ENCODE results near the gene NDOR1. TPM values are rescaled to one million over a fixed set of nuclear protein-coding genes. Genes with fewer than 3 reads are reported as not detected.

NDOR1 gene
- total RNA-seq, 2 donors from 2014 or later = 17.1 to 22.7 TPM

DNA sequence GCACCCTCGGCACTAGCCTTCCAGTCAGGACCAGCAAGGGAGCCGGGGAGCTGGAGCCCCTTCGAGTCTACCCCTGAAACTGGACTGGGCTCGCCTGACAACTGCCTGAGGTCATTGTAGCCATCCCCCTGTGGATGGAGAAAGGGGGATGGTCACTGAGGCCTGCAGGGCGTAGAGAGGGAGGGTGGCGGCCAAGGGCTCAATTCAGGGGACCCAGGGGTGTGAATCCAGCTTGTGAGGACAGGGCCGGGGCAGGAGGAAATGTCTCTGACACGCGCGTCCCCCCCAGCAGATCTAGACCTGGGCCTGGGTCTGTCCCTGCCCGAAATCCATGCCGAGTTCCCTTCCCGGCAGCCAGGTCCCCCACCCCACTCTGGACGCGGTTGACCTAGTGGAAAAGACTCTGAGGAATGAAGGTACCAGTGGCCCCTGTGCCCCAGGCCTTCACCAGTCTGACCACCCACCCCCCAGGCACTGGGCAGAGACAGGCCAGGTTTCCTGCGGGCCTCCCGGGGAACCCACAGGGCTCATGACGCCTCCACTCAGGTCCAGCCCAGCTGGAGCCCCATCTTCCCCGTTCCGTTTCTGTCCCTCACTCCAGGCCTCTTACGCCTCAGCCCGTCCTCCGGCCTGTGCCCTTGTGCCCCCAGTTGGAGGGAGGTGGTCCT, 26.0 kb downstream of the NDOR1 start:
- intact Hi-C loops (cut with DNase I) = loop anchor here (5.0 kb wide), 2 partner anchors 39 to 114 kb away; no protein-coding TSS in a partner anchor
- DNase-seq (no peak), ATAC-seq (no peak)
- H3K4me1 ChIP-seq = peaks cover 27% of the 10 kb centered on the region
- H3K27ac ChIP-seq = no peak overlapping the region
- peaks cover 0 to 26% of the 10 kb centered on the region in 2 donors for H3K27me3 ChIP-seq
- TF ChIP-seq POLR2A (IDR thresholded peaks at IDR 0.05) (no peak), CTCF (IDR thresholded peaks at IDR 0.05) (no peak)
- no peak overlapping the region for H3K4me3 ChIP-seq
- no peaks in the 10 kb centered on the region for H3K9me3 ChIP-seq
- WGBS, 2 donors = 85 to 88% methylated on average over 16 to 22 of the region's 23 CpGs
- H3K36me3 ChIP-seq (replicated peaks in 1 of 2; ENCODE audit: insufficient read depth in 1 of 2, low read depth in 2 of 2) = no peaks in the 10 kb centered on the region

- Histone ChIP-seq H3K27ac (no peak overlapping the region), H3K4me1 (peaks cover 27% of the 10 kb centered on the region), H3K9me3 (no peaks in the 10 kb centered on the region), H3K27me3 (peaks cover 0 to 26% of the 10 kb centered on the region in 2 donors), H3K36me3 (replicated peaks in 1 of 2; ENCODE audit: insufficient read depth in 1 of 2, low read depth in 2 of 2) (no peaks in the 10 kb centered on the region), H3K4me3 (no peak overlapping the region)
- 68 to 77% methylated on average over 4 to 10 of the region's 10 CpGs for WGBS, 2 donors
- intact Hi-C loops (cut with DNase I) = loop anchor here (5.0 kb wide), 2 partner anchors 40 to 115 kb away; no protein-coding TSS in a partner anchor
- no peak for DNase-seq
- TF ChIP-seq CTCF (IDR thresholded peaks at IDR 0.05) (no peak), POLR2A (IDR thresholded peaks at IDR 0.05) (no peak)
- ATAC-seq = no peak
Observed at GRCh38 chr9:137232101-137232500, 26.6 kb downstream of the NDOR1 start.

DNA sequence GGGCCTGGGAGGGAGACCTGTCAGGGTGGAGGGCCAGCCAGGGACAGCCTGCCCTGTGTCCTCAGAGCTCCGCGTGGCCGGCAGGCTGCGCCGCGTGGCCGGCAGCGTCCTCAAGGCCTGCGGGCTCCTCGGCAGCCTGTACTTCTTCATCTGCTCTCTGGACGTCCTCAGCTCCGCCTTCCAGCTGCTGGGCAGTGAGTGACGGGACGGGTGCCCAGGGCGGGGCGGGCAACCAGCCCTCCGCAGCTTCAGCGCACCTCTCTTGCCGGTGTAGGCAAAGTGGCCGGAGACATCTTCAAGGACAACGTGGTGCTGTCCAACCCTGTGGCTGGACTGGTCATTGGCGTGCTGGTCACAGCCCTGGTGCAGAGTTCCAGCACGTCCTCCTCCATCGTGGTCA, 27.0 kb downstream of the NDOR1 start:
- Histone ChIP-seq H3K27me3 (peaks cover 0 to 26% of the 10 kb centered on the region in 2 donors), H3K36me3 (replicated peaks in 1 of 2; ENCODE audit: insufficient read depth in 1 of 2, low read depth in 2 of 2) (no peaks in the 10 kb centered on the region), H3K9me3 (no peaks in the 10 kb centered on the region), H3K4me1 (peaks cover 27% of the 10 kb centered on the region), H3K27ac (no peak overlapping the region), H3K4me3 (no peak overlapping the region)
- ATAC-seq (no peak), DNase-seq (no peak)
- no peak for TF ChIP-seq CTCF (IDR thresholded peaks at IDR 0.05)
- TF ChIP-seq POLR2A (IDR thresholded peaks at IDR 0.05) = no peak
- 60 to 80% methylated on average over 2 to 24 of the region's 24 CpGs for WGBS, 2 donors
- intact Hi-C loops (cut with DNase I) = loop anchor here (5.0 kb wide), 2 partner anchors 40 to 115 kb away; no protein-coding TSS in a partner anchor

DNA sequence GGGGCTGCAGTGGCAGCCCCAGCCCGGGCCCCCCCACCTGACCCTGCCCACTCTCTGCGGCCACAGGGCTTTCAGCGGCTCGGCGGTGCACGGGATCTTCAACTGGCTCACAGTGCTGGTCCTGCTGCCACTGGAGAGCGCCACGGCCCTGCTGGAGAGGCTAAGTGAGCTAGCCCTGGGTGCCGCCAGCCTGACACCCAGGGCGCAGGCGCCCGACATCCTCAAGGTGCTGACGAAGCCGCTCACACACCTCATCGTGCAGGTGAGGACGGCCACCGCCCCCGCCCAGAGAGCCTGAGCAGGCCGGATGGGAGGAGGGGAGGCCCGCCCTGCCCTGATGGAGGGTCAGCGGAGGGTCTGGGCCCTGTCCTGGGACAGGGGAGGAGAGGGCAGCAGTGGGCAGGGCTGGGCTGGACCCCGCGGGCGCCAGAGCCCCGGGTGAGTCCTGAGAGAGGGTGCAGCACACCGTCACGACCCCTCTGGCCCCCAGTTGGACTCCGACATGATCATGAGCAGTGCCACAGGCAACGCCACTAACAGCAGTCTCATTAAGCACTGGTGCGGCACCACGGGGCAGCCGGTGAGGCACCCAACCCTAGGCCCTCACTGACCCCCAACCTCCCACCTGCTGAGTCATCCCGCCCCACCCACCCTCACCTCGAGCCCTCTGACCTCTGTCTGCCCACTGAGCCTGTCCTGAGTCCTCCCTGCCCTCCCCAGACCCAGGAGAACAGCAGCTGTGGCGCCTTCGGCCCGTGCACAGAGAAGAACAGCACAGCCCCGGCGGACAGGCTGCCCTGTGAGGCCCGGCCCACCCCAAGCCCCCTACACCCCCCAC, 27.9 kb downstream of the NDOR1 start:
- ATAC-seq (no peak), DNase-seq (no peak)
- Histone ChIP-seq H3K27me3 (peaks cover 0 to 26% of the 10 kb centered on the region in 2 donors), H3K4me3 (no peak overlapping the region), H3K4me1 (peaks cover 29% of the 10 kb centered on the region), H3K27ac (no peak overlapping the region), H3K36me3 (replicated peaks in 1 of 2; ENCODE audit: insufficient read depth in 1 of 2, low read depth in 2 of 2) (no peaks in the 10 kb centered on the region), H3K9me3 (no peaks in the 10 kb centered on the region)
- TF ChIP-seq CTCF (IDR thresholded peaks at IDR 0.05) (no peak), POLR2A (IDR thresholded peaks at IDR 0.05) (no peak)
- intact Hi-C loops (cut with DNase I) = loop anchor here (5.0 kb wide), 2 partner anchors 41 to 116 kb away; no protein-coding TSS in a partner anchor
- 60 to 69% methylated on average over 15 to 40 of the region's 40 CpGs for whole genome bisulfite sequencing, 2 donors
